Measurements from ENCODE around the gene DNAJC2.
"Not testable (repeated sequence)": the region's sequence is repeated elsewhere in the genome, so short reads cannot be mapped to it uniquely, and the experiment has no call there.

Gene DNAJC2

DNA sequence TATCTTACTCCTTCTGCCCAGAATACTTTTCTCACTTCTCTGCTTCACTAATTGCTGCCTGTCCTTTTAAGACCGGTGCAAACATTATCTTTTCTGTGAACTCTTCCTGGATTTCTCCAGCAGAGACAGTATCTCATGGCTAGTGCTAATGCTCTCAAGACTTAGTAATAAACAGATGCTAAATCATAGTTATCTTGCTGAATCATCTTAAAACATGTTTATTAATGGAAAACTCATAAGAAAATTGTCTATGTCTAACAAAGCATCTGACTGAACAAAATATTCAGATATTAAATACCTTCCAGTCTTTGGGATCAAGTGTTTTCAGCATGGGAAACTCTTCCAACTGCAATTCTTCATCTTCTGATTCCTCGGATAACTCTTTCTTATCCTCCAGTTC lies 3.1 kb downstream of the DNAJC2 start:
- DNase-seq = no peak

DNA sequence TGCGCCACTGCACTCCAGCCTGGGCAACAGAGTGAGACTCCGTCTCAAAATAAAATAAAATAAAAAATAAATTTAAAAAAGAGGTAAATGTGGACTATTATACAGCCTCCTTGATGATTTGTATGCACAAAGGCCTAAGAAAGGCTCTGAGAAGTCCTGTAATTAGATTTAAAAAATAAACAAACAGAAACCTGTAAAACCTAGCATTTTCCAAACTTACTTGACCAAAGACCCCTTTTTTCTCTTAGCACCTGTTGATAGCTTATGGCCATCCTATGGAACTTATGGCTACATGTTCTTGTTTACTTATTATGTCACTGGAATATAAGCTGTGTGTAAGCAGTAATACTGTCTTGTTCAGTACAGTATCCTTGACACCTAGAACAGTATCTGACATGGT lies 5.7 kb downstream of the DNAJC2 start:
- no peak for DNase-seq

- no peak for DNase-seq
Measured at GRCh38 chr7:103336761-103337160, 7.8 kb downstream of the DNAJC2 start.

GRCh38 chr7:103325744-103326143 lies 18.8 kb downstream of the DNAJC2 start:
- no peak for DNase-seq

DNA sequence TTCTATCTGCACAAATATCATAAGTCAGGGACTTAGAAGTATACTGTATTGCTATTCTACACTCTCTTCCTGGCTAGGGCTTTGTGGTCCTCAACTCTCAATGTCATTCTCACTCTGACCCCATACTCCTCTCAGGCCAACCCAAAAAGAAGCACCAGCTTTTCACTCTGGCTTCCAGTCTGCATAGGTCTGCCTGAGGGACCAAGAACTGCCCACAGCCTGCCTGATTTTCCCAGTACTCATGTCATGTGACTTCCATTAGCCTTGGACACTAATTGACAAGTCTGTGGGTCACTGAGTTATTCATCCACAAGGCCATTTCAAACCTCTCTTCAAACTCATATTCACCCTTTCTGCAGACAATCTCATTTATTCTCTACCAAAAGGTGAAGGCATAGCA lies 27.6 kb downstream of the DNAJC2 start:
- DNase-seq = no peak

DNA sequence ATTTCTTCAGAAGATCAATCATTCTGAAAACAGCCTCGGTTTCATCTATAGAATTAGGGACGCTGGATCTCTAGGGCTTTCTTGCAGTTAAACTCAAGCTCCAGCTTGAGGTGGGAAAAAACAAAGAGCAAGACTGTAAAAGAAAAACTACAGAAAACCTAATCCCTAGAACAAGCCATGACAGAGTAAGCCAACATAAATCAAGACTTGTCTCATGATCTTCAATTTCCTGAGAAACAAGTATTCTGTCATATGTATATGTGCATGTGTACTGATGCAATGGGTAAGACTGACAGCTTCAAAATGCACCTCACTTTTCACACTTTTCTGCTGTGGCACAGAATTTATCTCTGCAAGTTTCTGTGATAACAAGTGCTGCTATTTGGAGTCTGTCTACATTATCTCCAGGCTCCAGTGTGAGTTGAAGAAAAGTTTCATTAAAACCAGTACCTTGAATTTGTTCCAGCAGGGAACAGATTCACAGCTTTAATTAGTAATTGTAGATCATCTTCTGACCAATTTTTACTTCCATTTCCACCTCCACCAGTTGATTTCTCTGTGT lies 28.1 kb downstream of the DNAJC2 start:
- no peak for DNase-seq

GRCh38 chr7:103314852-103315251 lies 29.7 kb downstream of the DNAJC2 start:
- no peak for DNase-seq

- no peak for DNase-seq
Measured at GRCh38 chr7:103307503-103308231, 36.9 kb downstream of the DNAJC2 start.

- no peak for DNase-seq
Measured at GRCh38 chr7:103301441-103301840, 43.1 kb downstream of the DNAJC2 start.

GRCh38 chr7:103299660-103300059 lies 44.9 kb downstream of the DNAJC2 start:
- DNase-seq = no peak

GRCh38 chr7:103297837-103298179 lies 46.8 kb downstream of the DNAJC2 start:
- DNase-seq = no peak

DNA sequence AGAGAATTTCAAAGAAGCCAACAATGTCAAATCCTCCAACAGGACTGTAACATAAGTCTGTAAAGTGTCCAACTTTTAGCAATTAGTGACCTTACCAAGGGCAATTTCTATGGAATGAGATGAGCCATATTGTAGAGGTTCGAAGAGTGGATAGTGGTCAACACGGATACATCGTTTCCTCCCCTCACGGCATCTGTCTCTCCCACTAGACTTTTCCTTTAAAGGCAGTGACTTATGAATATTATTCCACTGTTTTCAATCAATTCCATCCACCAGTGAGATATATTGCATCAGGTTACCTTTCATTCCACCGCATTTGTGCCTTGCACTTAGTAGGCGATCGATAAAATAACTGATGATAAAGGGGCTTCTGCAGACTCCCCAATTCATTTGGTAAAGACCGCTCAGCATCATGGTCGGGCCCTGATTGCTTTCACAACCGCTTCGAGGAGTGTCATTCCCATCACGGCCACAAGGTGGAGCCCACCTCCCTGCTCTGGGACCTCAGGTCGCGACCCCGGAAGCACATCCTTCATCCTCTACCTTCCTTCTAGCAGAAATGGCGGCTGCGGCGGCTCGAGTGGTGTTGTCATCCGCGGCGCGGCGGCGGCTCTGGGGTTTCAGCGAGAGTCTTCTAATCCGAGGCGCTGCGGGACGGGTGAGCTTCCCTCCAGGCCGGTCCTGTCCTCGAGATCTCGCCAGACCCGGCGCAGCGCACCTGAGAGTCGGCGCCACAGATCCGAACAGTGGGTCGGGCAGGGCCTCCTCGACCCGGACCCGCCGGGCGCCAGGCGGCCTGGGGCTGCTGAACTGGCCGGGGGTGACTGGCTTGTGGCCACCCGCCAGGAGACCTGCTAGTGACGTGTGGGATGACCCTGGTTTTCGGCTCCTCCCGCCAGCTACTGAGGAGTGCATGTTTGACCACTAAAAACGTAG lies 47.4 kb downstream of the DNAJC2 start, which contains the start of gene PMPCB:
Gene PMPCB, plus strand, starts transcription at position 535 of the 936 bp plus-strand sequence. Its CDS starts 25 bp downstream, at position 560.
- DNase-seq = peak; percentile 97

DNA sequence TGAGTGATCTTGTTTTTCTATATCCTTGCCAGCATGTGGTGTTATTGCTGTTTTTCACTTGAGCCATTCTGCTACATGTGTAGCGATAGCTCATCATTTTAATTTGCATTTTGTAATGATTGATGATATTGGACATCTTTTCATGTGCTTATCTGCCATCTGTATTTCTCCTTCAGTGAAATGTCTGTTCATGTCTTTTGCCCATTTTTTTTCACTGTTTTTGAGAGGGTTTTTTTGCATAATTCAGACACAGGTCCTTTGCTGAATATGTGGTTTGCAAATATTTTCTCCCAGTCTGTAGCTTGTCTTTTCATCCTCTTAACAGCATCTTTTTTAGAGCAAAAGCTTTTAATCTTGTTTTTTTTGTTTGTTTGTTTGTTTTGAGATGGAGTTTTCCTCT lies 51.0 kb downstream of the DNAJC2 start:
- DNase-seq = no peak

DNA sequence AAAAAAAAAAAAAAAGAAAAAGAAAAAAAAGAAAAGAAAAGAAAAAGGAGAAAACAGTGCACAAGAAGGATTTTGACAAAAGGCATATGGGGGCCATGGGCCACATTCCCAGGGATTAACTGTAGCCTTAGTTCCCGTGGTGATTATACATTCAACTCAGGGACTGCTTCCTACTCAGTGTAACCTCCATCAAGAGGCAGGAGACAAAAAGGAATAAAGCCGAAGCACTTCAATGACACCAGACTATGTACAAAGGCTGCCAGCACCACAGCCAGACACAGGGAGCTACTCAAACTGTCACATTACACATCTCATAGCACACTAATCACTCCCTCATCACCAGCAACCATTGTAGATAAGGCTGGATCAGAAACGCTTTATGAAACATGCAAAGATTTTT lies 52.4 kb downstream of the DNAJC2 start:
- no peak for DNase-seq

DNA sequence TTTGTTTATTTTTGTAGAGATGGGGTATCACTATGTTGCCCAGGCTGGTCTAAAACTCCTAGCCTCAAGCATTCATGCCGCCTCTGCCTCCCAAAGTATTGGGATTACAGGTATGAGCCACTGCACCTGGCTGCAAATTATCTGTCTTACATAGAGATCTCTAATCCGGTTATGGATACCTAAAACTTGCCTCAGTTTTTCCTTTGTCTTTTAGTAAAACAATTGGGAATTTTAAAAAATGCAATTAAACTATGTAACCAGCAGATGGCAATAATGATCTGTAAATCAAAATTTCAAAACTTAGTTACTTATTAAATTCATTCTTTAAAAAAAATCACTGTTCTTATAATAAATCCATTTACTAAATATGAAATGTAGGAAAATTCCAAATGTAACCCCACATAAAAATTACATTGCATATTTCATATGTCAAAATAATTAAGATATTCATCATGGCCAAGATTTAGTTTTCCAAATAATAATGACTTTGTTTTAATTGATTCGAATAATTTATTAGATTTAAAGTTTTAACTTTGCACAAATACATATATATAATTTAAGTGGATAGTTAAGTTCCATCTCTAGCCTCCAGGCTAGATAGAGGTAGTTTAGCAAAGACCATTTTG lies 61.7 kb downstream of the DNAJC2 start:
- not testable (repeated sequence) for DNase-seq

- DNase-seq = peak; percentile 7
Measured at GRCh38 chr7:103280803-103281155, 63.8 kb downstream of the DNAJC2 start.

DNA sequence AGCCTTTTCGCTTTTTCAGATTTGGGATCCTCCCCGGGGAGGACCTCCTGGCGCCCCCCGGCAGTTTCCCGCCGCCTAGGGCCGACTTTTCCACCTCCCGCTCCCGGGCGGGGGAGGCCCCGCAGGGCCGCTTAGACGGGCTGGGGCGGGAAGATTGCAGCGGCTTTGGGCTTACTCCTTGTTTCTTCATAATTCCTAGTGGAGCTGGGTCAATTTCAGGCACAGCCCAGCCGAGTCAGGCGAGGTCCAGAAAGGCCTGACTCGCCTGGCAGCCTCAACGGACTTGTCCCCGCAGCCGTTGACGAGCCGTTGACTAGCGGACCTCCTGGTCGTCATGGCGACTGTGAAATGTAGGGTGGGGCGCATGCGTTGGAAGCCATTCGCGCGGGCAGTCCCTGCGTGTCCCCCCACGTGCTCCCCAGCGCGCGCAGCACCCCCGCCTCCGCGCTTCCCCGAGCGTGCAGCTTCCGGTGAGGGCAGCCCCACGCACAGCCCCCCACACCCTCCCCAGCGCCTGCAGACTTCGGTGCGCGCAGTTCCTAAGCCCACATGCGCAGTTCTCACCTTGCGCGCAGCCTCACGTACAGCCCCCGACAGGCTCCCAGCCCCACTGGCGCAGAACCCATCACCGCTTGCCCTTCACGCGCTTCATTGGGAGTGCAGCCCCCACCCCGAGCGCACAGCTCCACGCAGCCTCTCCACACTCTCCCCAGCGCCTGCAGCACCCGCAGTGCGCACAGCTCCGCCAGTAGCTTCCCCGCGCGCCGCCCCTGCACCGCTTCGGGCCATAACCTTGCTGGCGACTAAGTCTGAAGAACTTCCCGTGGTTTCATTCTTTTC lies 64.4 kb downstream of the DNAJC2 start:
- peak; percentile 91 for DNase-seq

DNA sequence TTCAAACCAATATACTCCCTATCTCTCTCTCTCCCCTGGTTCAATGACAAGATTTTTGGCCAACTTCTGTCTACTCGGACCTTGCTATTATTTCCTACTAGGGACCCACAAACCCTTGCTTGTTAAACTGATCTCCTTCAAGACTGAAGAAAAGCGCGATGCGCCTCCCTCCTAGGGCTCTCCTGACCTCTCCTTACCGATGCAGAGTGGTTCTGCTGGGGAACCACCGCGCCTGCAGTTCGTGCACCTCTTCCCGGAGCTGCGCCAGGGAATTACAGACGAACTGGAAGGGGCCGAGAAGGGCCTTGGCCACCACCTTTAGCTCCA lies 65.0 kb downstream of the DNAJC2 start:
- not testable (repeated sequence) for DNase-seq

DNA sequence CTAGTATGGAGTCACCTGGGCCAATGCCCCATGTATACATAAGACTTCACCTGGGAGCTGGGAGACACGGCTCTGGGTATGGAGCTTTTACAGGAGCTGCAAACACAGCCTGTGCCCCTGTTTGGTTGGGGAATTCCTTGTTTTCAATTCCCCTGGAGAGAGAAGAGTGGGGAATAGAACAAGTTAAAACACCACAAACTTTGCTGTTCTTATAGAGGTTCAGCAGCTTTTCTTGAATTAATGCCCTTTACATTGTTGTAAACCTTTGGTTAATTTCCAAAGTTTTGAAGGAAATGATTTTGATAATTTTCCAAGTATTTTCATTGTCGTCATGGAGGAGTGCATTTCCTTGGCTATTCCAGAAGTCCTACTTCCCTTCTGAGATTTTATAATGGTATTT lies 66.4 kb downstream of the DNAJC2 start:
- not testable (repeated sequence) for DNase-seq

DNA sequence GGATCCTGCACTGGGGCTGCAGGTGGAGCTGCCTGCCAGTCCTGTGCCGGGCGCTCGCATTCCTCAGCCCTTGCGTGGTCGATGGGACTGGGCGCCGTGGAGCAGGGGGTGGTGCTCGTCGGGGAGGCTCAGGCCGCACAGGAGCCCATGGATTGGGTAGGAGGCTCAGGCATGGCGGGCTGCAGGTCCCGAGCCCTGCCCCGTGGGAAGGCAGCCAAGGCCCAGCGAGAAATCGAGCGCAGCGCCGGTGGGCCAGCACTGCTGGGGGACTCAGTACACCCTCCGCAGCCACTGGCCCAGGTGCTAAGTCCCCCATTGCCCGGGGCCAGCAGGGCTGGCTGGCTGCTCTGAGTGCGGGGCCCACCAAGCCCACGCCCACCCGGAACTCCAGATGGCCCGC lies 69.7 kb downstream of the DNAJC2 start:
- not testable (repeated sequence) for DNase-seq

DNA sequence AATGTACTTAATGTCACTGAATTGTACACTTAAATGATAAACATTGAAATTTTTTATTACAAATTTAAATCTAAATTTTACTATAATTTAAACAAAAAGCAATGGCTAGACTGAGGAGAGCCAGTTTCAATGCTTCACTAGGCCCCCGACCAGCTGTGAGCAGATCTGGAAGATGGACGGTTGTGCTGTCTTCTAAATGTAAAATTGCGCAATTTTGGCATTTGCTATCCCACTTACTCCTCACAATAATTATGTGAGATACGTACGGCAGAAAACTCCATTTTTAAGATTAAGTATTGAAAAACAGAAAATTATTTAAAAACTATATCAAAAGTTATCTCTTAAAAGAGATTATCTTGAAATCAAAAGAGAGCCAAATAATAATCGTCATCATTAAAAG lies 71.2 kb downstream of the DNAJC2 start:
- not testable (repeated sequence) for DNase-seq

- DNase-seq = not testable (repeated sequence)
Measured at GRCh38 chr7:103266229-103266628, 78.3 kb downstream of the DNAJC2 start.

GRCh38 chr7:103264054-103264453 lies 80.5 kb downstream of the DNAJC2 start:
- DNase-seq = not testable (repeated sequence)

Data from activated T-cell treated with anti-CD3 and anti-CD28 coated beads for 4 hours (primary cell).